BLaER1 (cell line): Measurements from ENCODE around the gene WFDC10B.
"Not testable (repeated sequence)": the region's sequence is repeated elsewhere in the genome, so short reads cannot be mapped to it uniquely, and the experiment has no call there.

Experiments used
- H3K27ac ChIP-seq: shearing (Covaris generic); formaldehyde crosslinking; 2 replicates; pipeline ENCODE4 v1.8.1; 2022
- H3K27me3 ChIP-seq: shearing (Covaris generic); formaldehyde crosslinking; 2 replicates; pipeline ENCODE4 v1.8.1; 2022
- H3K36me3 ChIP-seq: shearing (Covaris generic); formaldehyde crosslinking; 2 replicates; pipeline ENCODE4 v1.8.1; 2022
- H3K4me1 ChIP-seq: shearing (Covaris generic); formaldehyde crosslinking; 2 replicates; pipeline ENCODE4 v1.8.1; 2022
- H3K4me2 ChIP-seq: shearing (Covaris generic); formaldehyde crosslinking; 2 replicates; pipeline ENCODE4 v1.8.1; 2022
- H3K4me3 ChIP-seq: shearing (Covaris generic); formaldehyde crosslinking; 2 replicates; pipeline ENCODE4 v1.8.1; 2022
- H3K9ac ChIP-seq: shearing (Covaris generic); formaldehyde crosslinking; 2 replicates; pipeline ENCODE4 v1.8.1; 2022
- H3K9me3 ChIP-seq: shearing (Covaris generic); formaldehyde crosslinking; 2 replicates; pipeline ENCODE4 v1.8.1; 2022
- H4K20me1 ChIP-seq: shearing (Covaris generic); formaldehyde crosslinking; 2 replicates; pipeline ENCODE4 v1.8.1; 2022
- Cebpa-rat ChIP-seq: shearing (Covaris generic); IDR thresholded peaks from 2 replicates; pipeline ENCODE4 v1.8.1; 2022

WFDC10B gene

GRCh38 chr20:45716141-45716688 lies 11.4 kb upstream of the WFDC10B start:
- H3K27me3 ChIP-seq, H4K20me1 ChIP-seq, H3K36me3 ChIP-seq: not testable (repeated sequence)
- Histone ChIP-seq H3K4me1 (peaks cover 37% of the 10 kb centered on the region), H3K27ac (peak overlapping the region; percentile 78), H3K9ac (peak overlapping the region; percentile 42; the same call in 1 of the 2 replicates), H3K4me2 (peak overlapping the region; percentile 77), H3K9me3 (peaks cover 27% of the 10 kb centered on the region), H3K4me3 (peak overlapping the region; percentile 16; the same call in 1 of the 2 replicates)
- peak; percentile 54; the same call in 1 of the 2 replicates for TF ChIP-seq Cebpa-rat

- Histone ChIP-seq H3K27me3 (no peaks in the 10 kb centered on the region), H3K4me1 (no peaks in the 10 kb centered on the region), H3K4me3 (no peak within 1 kb of the TSS), H3K9ac (no peak within 1 kb of the TSS), H3K9me3 (no peaks in the 10 kb centered on the region), H4K20me1 (no peaks in the 10 kb centered on the region), H3K36me3 (no peaks in the 10 kb centered on the region), H3K4me2 (no peak within 1 kb of the TSS), H3K27ac (no peak within 1 kb of the TSS)
- no peak for TF ChIP-seq Cebpa-rat
Measured at GRCh38 chr20:45701873-45702272, 2.9 kb downstream of the WFDC10B start, which contains the start of gene WFDC13. Gene WFDC13 (plus strand): TSS chr20:45702038. CDS start chr20:45702124, 86 bp downstream.

- Histone ChIP-seq H3K4me1 (no peaks in the 10 kb centered on the region), H3K9me3 (no peaks in the 10 kb centered on the region), H3K36me3 (no peaks in the 10 kb centered on the region), H4K20me1 (no peaks in the 10 kb centered on the region), H3K9ac (no peak overlapping the region), H3K27me3 (no peaks in the 10 kb centered on the region), H3K27ac (no peak overlapping the region), H3K4me2 (no peak overlapping the region), H3K4me3 (no peak overlapping the region)
- TF ChIP-seq Cebpa-rat, result no peak
Measured at GRCh38 chr20:45701104-45701503, 3.7 kb downstream of the WFDC10B start.

- Histone ChIP-seq H3K4me1 (no peaks in the 10 kb centered on the region), H3K27ac (no peak overlapping the region), H3K36me3 (no peaks in the 10 kb centered on the region), H3K9me3 (no peaks in the 10 kb centered on the region; the same call in 1 of the 2 replicates), H3K27me3 (no peaks in the 10 kb centered on the region), H3K9ac (no peak overlapping the region), H3K4me2 (no peak overlapping the region), H4K20me1 (no peaks in the 10 kb centered on the region), H3K4me3 (no peak overlapping the region)
- no peak for TF ChIP-seq Cebpa-rat
Measured at GRCh38 chr20:45695496-45695895, 9.3 kb downstream of the WFDC10B start.

GRCh38 chr20:45693346-45693745 lies 11.5 kb downstream of the WFDC10B start:
- H3K27me3 ChIP-seq, H3K4me1 ChIP-seq, H3K27ac ChIP-seq, H3K4me2 ChIP-seq, H3K4me3 ChIP-seq, H3K9me3 ChIP-seq, H3K9ac ChIP-seq, H4K20me1 ChIP-seq, H3K36me3 ChIP-seq: not testable (repeated sequence)

GRCh38 chr20:45685896-45686295 lies 18.9 kb downstream of the WFDC10B start:
- Histone ChIP-seq H3K27ac (no peak overlapping the region), H3K4me2 (no peak overlapping the region), H3K9ac (no peak overlapping the region), H3K27me3 (no peaks in the 10 kb centered on the region), H3K4me1 (peaks cover 19% of the 10 kb centered on the region), H3K4me3 (no peak overlapping the region), H4K20me1 (no peaks in the 10 kb centered on the region), H3K36me3 (no peaks in the 10 kb centered on the region), H3K9me3 (peaks cover 8% of the 10 kb centered on the region)
- no peak for TF ChIP-seq Cebpa-rat

- Histone ChIP-seq H3K9ac (no peak overlapping the region), H3K27me3 (no peaks in the 10 kb centered on the region), H3K36me3 (no peaks in the 10 kb centered on the region), H3K4me1 (peaks cover 15% of the 10 kb centered on the region), H3K4me2 (no peak overlapping the region), H3K9me3 (peaks cover 41% of the 10 kb centered on the region), H3K4me3 (no peak overlapping the region), H3K27ac (no peak overlapping the region), H4K20me1 (no peaks in the 10 kb centered on the region)
- TF ChIP-seq Cebpa-rat, result no peak
Measured at GRCh38 chr20:45679650-45680049, 25.2 kb downstream of the WFDC10B start.

GRCh38 chr20:45672765-45673164 lies 32.1 kb downstream of the WFDC10B start:
- Histone ChIP-seq H3K36me3 (no peaks in the 10 kb centered on the region), H3K4me3 (no peak overlapping the region), H3K9ac (no peak overlapping the region), H4K20me1 (no peaks in the 10 kb centered on the region), H3K4me2 (no peak overlapping the region), H3K27me3 (no peaks in the 10 kb centered on the region), H3K4me1 (no peaks in the 10 kb centered on the region), H3K9me3 (0 out of 2 replicates have a peak, but pooled peaks cover 4% of the 10 kb centered on the region), H3K27ac (no peak overlapping the region)
- TF ChIP-seq Cebpa-rat, result no peak

- no peak for TF ChIP-seq Cebpa-rat
- H3K36me3 ChIP-seq, result no peaks in the 10 kb centered on the region
- H3K27ac ChIP-seq, result no peak within 1 kb of the TSS
- H4K20me1 ChIP-seq, result no peaks in the 10 kb centered on the region
- H3K4me2 ChIP-seq, result no peak within 1 kb of the TSS
- H3K27me3 ChIP-seq, result no peaks in the 10 kb centered on the region
- H3K4me3 ChIP-seq, result no peak within 1 kb of the TSS
- no peaks in the 10 kb centered on the region for H3K4me1 ChIP-seq
- no peaks in the 10 kb centered on the region for H3K9me3 ChIP-seq
- no peak within 1 kb of the TSS for H3K9ac ChIP-seq
Measured at GRCh38 chr20:45670139-45670538, 34.7 kb downstream of the WFDC10B start, which contains the start of gene WFDC11. Gene WFDC11 (minus strand): TSS chr20:45670239. CDS start chr20:45650600, 19,639 bp downstream.

GRCh38 chr20:45657038-45657437 lies 47.8 kb downstream of the WFDC10B start:
- H3K9me3 ChIP-seq, H3K9ac ChIP-seq, H3K4me3 ChIP-seq, H3K4me2 ChIP-seq, H3K36me3 ChIP-seq, H3K27ac ChIP-seq, H3K4me1 ChIP-seq, H3K27me3 ChIP-seq, H4K20me1 ChIP-seq: not testable (repeated sequence)

GRCh38 chr20:45651726-45652125 lies 53.1 kb downstream of the WFDC10B start:
- H3K4me2 ChIP-seq, H3K27ac ChIP-seq, H4K20me1 ChIP-seq, H3K27me3 ChIP-seq, H3K9ac ChIP-seq, H3K4me3 ChIP-seq, H3K9me3 ChIP-seq, H3K36me3 ChIP-seq, H3K4me1 ChIP-seq: not testable (repeated sequence)
